HepG2 (cell line): Measurements from ENCODE around the gene BTBD1. TPM values are rescaled to one million over a fixed set of nuclear protein-coding genes. Genes with fewer than 3 reads are reported as not detected.

ENCODE experiments used
- ATF7 ChIP-seq, 2 experiments: fragments of 450-650 bp in 1 of 2; sonication (generic) in 1 of 2; formaldehyde crosslinking in 1 of 2; IDR thresholded peaks; 2 replicates each; pipeline versions ENCODE4 v1.4.0 to v1.6.1; 2016 to 2020; ENCODE audit warnings: antibody characterized with exemption in 1 of 2, mild to moderate bottlenecking in 1 of 2, missing genetic modification reagents in 1 of 2
- GATA4 ChIP-seq: sonication (generic); IDR thresholded peaks from 2 replicates; pipeline ENCODE4 v1.6.1; 2016; ENCODE audit warnings: antibody characterized with exemption, low read depth, borderline replicate concordance
- GTF2F1 ChIP-seq: fragments of 150-350 bp; IDR thresholded peaks from 2 replicates; pipeline ENCODE4 v1.6.1; 2014; ENCODE audit warnings: low read length
- HNRNPL ChIP-seq: fragments of 200-400 bp; formaldehyde crosslinking; IDR thresholded peaks from 2 replicates; pipeline ENCODE4 v1.6.1; 2017; ENCODE audit warnings: mild to moderate bottlenecking, low read depth, low read length
- HOXA3 ChIP-seq: sonication (generic); formaldehyde crosslinking; IDR thresholded peaks from 2 replicates; pipeline ENCODE4 v1.5.0; 2020; ENCODE audit warnings: missing genetic modification reagents
- ISX ChIP-seq: sonication (generic); formaldehyde crosslinking; conservative IDR thresholded peaks from 2 replicates; pipeline ENCODE4 v1.5.0; 2020; ENCODE audit warnings: missing genetic modification reagents
- NCOR1 ChIP-seq: fragments of 200-600 bp; sonication (generic); IDR thresholded peaks from 2 replicates; pipeline ENCODE4 v1.7.0; 2017; ENCODE audit warnings: antibody characterized with exemption, low read length, borderline replicate concordance
- PCBP2 ChIP-seq: fragments of 200-400 bp; formaldehyde crosslinking; optimal IDR thresholded peaks from 2 replicates; pipeline ENCODE3; 2018; ENCODE audit warnings: low read length, low read depth; ENCODE audit not compliant: poor library complexity, severe bottlenecking
- TP53 ChIP-seq: sonication (generic); formaldehyde crosslinking; conservative IDR thresholded peaks from 2 replicates; pipeline ENCODE4 v1.4.0; 2020; ENCODE audit warnings: missing genetic modification reagents
- ZNF225 ChIP-seq: sonication (generic); formaldehyde crosslinking; IDR thresholded peaks from 2 replicates; pipeline ENCODE4 v1.4.0; 2020; ENCODE audit warnings: mild to moderate bottlenecking, missing genetic modification reagents
- ZNF260 ChIP-seq: sonication (generic); formaldehyde crosslinking; IDR thresholded peaks from 2 replicates; pipeline ENCODE4 v1.4.0; 2020; ENCODE audit warnings: missing genetic modification reagents, low read depth, mild to moderate bottlenecking, borderline replicate concordance
- ZNF296 ChIP-seq: sonication (generic); formaldehyde crosslinking; conservative IDR thresholded peaks from 2 replicates; pipeline ENCODE4 v1.5.0; 2020; ENCODE audit warnings: mild to moderate bottlenecking, missing genetic modification reagents
- ZNF468 ChIP-seq: sonication (generic); formaldehyde crosslinking; IDR thresholded peaks from 2 replicates; pipeline ENCODE4 v1.8.0; 2022; ENCODE audit warnings: mild to moderate bottlenecking, moderate library complexity, missing genetic modification reagents
- polyA plus RNA-seq, 8 experiments: library from polyadenylated mRNA; depleted of rRNA in 3 of 8; stranded (reverse) in 7 of 8; unstranded in 1 of 8; fragments of >200 nt; fragmentation: Illumina TruSeq in 4 of 8; extraction: Trizol in 4 of 8; gene quantifications; 2 replicates each; pipeline versions ENCODE4 v1.2.1 to v1.2.3, GENCODE V29; 2011 to 2016; ENCODE audit warnings: low read depth in 4 of 8, missing spikeins in 1 of 8, mixed read lengths in 1 of 8; ENCODE audit not compliant: insufficient read depth in 1 of 8
- total RNA-seq, 5 experiments: library from RNA; depleted of rRNA; stranded (reverse); fragments of >200 nt; fragmentation: Illumina TruSeq; extraction: Trizol; gene quantifications; 2 replicates each; pipeline ENCODE4 v1.2.3, GENCODE V29; 2016; ENCODE audit warnings: low read depth in 1 of 5
- TF ChIP-seq, protein P1 (sequence below): sonication (generic); formaldehyde crosslinking; IDR thresholded peaks from 2 replicates; pipeline ENCODE4 v1.8.0; 2023; ENCODE audit warnings: mild to moderate bottlenecking, missing genetic modification reagents
- TF ChIP-seq, protein P2 (sequence below): sonication (generic); formaldehyde crosslinking; IDR thresholded peaks from 2 replicates; pipeline ENCODE4 v1.4.0; 2020; ENCODE audit warnings: missing genetic modification reagents
- TF ChIP-seq, protein P3 (sequence below): sonication (generic); formaldehyde crosslinking; IDR thresholded peaks from 2 replicates; pipeline ENCODE4 v1.9.0; 2021; ENCODE audit warnings: missing genetic modification reagents, mild to moderate bottlenecking, borderline replicate concordance
- TF ChIP-seq, protein P4 (sequence below): sonication (generic); formaldehyde crosslinking; IDR thresholded peaks from 2 replicates; pipeline ENCODE4 v1.5.0; 2020; ENCODE audit warnings: missing genetic modification reagents
- TF ChIP-seq, protein P5 (sequence below): sonication (generic); formaldehyde crosslinking; conservative IDR thresholded peaks from 2 replicates; pipeline ENCODE4 v1.8.1; 2023; ENCODE audit warnings: missing genetic modification reagents

BTBD1 gene
- total and polyA plus RNA-seq, 2 of the 13 experiments (the other 11 are each of a cell fraction or from before 2014, with no cell fraction given) = 32.1 to 53.9 TPM

DNA sequence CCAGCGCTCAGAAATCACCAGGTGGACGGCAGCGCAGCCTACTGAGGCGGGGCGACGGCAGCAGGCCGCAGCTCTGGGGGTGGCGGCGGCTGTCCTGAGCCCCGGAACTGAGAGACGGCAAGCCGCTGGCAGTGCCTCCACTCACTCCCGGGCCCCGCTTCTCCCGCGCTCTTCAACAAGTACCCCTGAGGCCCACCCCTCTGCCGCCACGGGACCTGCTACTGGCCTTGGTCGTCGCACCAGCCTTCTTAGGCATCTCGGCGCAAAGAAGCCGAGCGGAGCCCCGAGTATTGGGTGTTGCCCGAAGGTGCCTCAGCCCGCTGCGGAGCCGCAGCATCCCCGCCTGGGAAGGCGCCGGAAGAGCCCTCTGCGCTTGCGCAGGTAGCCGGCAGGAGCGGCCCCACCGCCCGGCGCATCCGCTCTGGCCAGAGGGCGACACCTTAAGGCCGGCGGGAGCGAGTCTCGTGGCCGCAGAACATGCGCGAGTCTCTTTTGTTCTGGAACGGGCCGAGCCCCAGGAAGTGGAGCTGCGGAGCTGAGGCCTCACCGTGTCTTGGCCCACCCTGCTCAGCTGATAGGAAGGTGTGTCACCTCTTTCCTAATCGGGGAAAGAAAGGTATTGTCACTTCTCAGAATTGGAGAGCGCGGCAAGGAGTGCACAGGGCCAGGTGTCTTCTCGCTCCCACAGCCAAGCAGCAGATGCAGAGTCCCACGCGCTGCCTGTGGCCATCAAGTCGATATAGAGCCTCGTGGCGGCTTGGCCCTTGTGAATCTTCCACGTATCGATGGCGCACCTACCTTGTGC lies 55.6 kb downstream of the BTBD1 start, which contains the start of gene C15orf40 (continued):
- TF ChIP-seq, protein P1, sequence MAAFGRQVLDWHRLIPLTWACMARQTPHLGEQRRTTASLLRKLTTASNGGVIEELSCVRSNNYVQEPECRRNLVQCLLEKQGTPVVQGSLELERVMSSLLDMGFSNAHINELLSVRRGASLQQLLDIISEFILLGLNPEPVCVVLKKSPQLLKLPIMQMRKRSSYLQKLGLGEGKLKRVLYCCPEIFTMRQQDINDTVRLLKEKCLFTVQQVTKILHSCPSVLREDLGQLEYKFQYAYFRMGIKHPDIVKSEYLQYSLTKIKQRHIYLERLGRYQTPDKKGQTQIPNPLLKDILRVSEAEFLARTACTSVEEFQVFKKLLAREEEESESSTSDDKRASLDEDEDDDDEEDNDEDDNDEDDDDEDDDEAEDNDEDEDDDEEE (CRISPR knock-in tag) = peak; percentile 82
- no peak; the same call in 1 of the 2 replicates for TF ChIP-seq TP53
- no peak for TF ChIP-seq ZNF296 (CRISPR knock-in tag)
- peak; percentile 50; the same call in 1 of the 2 replicates for TF ChIP-seq HNRNPL
- no peak for TF ChIP-seq GTF2F1
- TF ChIP-seq, protein P2, sequence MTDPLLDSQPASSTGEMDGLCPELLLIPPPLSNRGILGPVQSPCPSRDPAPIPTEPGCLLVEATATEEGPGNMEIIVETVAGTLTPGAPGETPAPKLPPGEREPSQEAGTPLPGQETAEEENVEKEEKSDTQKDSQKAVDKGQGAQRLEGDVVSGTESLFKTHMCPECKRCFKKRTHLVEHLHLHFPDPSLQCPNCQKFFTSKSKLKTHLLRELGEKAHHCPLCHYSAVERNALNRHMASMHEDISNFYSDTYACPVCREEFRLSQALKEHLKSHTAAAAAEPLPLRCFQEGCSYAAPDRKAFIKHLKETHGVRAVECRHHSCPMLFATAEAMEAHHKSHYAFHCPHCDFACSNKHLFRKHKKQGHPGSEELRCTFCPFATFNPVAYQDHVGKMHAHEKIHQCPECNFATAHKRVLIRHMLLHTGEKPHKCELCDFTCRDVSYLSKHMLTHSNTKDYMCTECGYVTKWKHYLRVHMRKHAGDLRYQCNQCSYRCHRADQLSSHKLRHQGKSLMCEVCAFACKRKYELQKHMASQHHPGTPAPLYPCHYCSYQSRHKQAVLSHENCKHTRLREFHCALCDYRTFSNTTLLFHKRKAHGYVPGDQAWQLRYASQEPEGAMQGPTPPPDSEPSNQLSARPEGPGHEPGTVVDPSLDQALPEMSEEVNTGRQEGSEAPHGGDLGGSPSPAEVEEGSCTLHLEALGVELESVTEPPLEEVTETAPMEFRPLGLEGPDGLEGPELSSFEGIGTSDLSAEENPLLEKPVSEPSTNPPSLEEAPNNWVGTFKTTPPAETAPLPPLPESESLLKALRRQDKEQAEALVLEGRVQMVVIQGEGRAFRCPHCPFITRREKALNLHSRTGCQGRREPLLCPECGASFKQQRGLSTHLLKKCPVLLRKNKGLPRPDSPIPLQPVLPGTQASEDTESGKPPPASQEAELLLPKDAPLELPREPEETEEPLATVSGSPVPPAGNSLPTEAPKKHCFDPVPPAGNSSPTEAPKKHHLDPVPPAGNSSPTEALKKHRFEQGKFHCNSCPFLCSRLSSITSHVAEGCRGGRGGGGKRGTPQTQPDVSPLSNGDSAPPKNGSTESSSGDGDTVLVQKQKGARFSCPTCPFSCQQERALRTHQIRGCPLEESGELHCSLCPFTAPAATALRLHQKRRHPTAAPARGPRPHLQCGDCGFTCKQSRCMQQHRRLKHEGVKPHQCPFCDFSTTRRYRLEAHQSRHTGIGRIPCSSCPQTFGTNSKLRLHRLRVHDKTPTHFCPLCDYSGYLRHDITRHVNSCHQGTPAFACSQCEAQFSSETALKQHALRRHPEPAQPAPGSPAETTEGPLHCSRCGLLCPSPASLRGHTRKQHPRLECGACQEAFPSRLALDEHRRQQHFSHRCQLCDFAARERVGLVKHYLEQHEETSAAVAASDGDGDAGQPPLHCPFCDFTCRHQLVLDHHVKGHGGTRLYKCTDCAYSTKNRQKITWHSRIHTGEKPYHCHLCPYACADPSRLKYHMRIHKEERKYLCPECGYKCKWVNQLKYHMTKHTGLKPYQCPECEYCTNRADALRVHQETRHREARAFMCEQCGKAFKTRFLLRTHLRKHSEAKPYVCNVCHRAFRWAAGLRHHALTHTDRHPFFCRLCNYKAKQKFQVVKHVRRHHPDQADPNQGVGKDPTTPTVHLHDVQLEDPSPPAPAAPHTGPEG (CRISPR knock-in tag) = 0 out of 2 replicates have a peak, but pooled peaks have one; percentile 52
- 0 out of 2 replicates have a peak, but pooled peaks have one; percentile 10 for TF ChIP-seq ZNF468
- no peak for TF ChIP-seq PCBP2
- TF ChIP-seq, protein P3, sequence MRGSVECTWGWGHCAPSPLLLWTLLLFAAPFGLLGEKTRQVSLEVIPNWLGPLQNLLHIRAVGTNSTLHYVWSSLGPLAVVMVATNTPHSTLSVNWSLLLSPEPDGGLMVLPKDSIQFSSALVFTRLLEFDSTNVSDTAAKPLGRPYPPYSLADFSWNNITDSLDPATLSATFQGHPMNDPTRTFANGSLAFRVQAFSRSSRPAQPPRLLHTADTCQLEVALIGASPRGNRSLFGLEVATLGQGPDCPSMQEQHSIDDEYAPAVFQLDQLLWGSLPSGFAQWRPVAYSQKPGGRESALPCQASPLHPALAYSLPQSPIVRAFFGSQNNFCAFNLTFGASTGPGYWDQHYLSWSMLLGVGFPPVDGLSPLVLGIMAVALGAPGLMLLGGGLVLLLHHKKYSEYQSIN (CRISPR knock-in tag) = no peak
- TF ChIP-seq, protein P4, sequence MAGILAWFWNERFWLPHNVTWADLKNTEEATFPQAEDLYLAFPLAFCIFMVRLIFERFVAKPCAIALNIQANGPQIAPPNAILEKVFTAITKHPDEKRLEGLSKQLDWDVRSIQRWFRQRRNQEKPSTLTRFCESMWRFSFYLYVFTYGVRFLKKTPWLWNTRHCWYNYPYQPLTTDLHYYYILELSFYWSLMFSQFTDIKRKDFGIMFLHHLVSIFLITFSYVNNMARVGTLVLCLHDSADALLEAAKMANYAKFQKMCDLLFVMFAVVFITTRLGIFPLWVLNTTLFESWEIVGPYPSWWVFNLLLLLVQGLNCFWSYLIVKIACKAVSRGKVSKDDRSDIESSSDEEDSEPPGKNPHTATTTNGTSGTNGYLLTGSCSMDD (CRISPR knock-in tag) = no peak
- TF ChIP-seq, protein P5, sequence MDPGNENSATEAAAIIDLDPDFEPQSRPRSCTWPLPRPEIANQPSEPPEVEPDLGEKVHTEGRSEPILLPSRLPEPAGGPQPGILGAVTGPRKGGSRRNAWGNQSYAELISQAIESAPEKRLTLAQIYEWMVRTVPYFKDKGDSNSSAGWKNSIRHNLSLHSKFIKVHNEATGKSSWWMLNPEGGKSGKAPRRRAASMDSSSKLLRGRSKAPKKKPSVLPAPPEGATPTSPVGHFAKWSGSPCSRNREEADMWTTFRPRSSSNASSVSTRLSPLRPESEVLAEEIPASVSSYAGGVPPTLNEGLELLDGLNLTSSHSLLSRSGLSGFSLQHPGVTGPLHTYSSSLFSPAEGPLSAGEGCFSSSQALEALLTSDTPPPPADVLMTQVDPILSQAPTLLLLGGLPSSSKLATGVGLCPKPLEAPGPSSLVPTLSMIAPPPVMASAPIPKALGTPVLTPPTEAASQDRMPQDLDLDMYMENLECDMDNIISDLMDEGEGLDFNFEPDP (CRISPR knock-in tag) = peak; percentile 96; the same call in 1 of the 2 replicates
- no peak for TF ChIP-seq ATF7 (IDR thresholded peaks at IDR 0.05)
- no peak for TF ChIP-seq ATF7 (CRISPR knock-in tag; IDR thresholded peaks at IDR 0.05)
- TF ChIP-seq ISX (CRISPR knock-in tag) = peak; percentile 54; the same call in 1 of the 2 replicates
- TF ChIP-seq NCOR1 = no peak
- peak; percentile 89 for TF ChIP-seq HOXA3
- no peak for TF ChIP-seq ZNF260 (CRISPR knock-in tag)
- TF ChIP-seq ZNF225 (CRISPR knock-in tag) = peak; percentile 30
- TF ChIP-seq GATA4 = no peak
